GM12873 (cell line): ENCODE measurements around the gene ZNF213.

Experiments
- TF ChIP-seq, protein P1 (sequence below): IDR thresholded peaks from 2 replicates; pipeline ENCODE4 v1.5.1; 2012; ENCODE audit warnings: low read depth, mild to moderate bottlenecking, moderate library complexity, low read length, control low read depth; ENCODE audit not compliant: insufficient read depth; ENCODE audit errors: missing control alignments

ZNF213 gene

DNA sequence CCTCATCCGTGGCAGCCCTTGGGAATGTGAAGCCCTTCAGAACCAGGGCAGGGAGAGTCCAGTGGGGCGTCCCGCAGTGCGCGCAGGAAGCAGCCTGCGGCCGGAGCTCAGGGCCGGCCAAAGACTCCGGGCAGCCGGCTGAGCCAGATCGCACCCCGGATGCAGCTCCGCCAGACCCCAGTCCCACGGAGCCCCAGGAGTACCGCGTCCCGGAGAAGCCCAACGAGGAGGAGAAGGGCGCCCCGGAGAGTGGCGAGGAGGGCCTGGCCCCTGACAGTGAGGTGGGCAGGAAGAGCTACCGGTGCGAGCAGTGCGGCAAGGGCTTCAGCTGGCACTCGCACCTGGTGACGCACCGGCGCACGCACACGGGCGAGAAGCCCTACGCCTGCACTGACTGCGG lies 15.5 kb upstream of the ZNF213 start:
- TF ChIP-seq, protein P1, sequence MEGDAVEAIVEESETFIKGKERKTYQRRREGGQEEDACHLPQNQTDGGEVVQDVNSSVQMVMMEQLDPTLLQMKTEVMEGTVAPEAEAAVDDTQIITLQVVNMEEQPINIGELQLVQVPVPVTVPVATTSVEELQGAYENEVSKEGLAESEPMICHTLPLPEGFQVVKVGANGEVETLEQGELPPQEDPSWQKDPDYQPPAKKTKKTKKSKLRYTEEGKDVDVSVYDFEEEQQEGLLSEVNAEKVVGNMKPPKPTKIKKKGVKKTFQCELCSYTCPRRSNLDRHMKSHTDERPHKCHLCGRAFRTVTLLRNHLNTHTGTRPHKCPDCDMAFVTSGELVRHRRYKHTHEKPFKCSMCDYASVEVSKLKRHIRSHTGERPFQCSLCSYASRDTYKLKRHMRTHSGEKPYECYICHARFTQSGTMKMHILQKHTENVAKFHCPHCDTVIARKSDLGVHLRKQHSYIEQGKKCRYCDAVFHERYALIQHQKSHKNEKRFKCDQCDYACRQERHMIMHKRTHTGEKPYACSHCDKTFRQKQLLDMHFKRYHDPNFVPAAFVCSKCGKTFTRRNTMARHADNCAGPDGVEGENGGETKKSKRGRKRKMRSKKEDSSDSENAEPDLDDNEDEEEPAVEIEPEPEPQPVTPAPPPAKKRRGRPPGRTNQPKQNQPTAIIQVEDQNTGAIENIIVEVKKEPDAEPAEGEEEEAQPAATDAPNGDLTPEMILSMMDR = no peak

DNA sequence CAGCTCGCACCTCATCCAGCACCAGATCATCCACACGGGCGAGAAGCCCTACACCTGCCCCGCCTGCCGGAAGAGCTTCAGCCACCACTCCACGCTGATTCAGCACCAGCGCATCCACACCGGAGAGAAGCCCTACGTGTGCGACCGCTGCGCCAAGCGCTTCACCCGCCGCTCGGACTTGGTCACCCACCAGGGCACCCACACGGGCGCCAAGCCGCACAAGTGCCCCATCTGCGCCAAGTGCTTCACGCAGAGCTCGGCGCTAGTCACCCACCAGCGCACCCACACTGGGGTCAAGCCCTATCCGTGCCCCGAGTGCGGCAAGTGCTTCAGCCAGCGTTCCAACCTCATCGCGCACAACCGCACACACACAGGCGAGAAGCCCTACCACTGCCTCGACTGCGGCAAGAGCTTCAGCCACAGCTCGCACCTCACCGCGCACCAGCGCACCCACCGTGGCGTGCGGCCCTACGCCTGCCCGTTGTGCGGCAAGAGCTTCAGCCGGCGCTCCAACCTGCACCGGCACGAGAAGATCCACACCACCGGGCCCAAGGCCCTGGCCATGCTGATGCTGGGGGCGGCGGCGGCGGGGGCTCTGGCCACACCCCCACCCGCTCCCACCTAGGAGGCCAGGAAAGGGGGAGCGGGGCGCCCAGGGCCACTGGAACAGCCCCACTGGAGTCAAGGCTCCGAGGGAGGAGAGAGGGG lies 15.0 kb upstream of the ZNF213 start:
- TF ChIP-seq, protein P1 = no peak

DNA sequence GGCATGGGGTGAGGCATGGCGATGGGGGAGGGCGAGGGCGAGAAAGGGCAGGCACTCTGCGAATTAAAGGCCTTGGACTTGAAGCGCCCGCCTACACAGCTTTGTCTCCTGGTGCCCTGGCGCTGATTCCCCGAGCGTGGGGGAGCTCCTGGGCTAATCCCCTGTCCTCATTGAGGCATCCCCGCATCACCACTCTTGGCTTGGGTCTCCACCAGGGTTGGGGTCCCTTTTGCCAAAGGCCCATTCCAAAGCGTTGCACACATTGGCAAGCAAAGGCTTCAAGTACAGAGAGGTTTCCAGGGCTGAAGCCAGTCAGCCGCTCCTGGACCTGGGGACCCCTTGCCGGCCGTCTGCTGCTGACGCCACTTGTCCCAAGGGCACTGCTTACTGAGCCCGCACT lies 14.4 kb upstream of the ZNF213 start:
- TF ChIP-seq, protein P1 = no peak

DNA sequence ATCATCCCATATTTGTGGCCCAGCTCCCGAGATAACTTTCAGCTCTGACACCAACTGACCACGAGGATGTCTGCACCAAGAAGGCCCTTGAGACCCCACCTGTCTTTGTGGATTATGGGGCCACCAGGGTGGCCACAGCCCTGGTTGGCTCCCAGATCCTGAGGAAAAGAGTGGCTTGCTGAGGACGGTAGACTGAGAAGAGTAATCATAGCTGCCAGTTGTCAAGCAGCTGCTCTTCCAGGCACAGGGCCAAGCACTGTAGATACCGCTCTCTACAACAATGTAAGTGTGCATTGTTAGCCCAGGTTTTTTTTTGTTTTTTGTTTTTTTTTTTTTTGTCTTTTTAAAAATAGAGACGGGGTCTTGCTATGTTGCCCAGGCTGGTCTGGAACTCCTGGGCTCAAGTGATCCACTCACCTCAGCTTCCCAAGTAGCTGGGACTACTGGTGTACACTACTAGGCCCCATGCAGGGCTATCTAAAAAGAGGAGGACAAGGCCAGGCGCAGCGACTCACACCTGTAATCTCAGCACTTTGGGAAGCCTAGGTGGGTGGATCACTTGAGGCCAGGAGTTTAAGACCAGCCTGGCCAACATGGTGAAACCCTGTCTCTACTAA lies 12.9 kb upstream of the ZNF213 start:
- TF ChIP-seq, protein P1 = no peak

DNA sequence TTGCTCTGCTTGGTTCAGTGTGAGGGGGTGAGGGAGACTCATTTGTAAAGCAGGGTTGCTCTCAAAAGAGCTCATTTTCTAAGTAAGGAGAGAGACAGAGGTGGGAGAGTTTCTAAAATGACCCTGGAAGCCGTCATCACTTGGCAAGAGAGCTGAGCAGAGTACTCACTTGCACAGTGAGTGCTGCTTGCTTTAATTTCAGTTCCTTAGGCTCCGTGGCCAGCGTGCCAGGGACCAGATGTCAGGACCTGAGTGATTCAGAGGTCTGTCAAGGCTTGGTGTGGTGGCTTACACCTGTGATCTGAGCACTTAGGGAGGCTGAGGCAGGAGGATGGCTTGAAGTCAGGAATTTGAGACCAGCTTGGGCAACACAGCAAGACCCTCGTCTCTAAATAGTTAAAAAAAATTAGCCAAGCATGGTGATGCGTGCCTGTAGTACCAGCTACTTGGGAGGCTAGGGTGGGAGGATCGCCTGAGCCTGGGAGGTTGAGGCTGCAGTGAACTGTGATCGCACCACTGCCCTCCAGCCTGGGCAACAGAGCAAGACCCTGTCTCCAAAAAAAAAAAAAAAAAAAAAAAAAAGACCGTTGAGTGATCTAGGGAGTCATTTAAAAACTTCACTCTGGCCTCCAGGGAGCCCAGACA lies 11.8 kb upstream of the ZNF213 start:
- TF ChIP-seq, protein P1 = no peak

DNA sequence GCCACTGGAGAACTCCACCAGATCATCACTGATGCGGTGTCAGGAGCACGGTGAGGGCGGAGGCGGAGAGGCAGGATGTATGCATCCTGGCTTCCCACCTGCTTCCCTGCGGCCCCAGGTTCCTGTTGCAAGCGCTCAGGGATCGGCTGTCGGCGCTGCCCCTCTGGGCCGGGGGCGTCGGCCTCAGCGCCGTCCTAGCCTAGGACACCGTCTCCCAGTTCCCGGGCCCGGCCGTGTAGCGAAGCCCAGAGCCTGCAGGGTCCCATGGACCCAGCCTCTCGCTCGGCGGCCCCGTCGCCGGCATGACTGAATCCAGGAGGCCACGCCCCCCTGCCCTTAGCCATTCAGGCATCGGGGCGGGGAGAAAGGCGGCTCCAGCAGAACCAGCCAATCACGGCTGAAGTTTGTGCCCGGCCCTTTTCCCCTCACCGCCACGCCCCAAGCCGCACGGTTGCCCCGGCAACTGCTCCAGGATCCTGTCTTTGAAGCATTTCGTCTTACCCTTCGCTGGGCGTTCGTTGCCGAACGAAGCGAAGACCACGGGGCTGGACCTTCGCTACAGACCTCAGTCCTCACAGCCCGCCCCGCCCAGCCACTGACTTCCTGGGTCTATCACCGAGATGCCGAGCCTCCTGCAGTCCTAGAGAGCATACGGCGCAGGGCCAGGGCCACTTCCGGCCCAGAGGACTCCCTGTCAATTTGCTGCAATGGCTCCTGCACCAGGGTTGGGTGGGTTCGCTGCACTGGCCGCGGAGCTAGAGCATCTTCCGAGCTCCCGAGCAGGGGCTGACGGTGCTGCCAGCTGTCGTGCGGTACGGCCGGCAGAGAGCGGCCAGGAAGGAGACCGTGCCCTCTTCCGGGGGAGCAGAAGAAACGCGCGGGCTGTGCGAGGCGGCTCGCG lies 10.6 kb upstream of the ZNF213 start:
- TF ChIP-seq, protein P1 = peak; percentile 37

DNA sequence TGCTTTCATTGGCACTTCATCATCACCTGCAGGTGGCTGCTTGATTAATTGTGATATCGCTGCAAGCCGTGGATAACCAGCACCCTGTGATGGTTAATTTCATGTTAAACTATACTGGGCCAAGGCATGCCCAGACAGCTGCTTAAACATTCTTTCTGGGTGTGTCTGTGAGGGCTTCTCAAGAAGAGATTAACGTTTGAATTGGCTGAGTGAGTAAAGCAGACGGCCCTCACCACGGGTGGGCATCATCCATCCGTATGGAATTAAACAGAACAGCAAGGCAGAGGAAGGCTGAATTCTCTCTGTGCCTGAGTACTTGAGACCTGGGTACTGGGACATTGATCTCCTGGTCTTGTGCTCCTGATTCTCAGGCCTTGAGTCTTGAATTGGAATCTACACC lies 7.1 kb upstream of the ZNF213 start:
- TF ChIP-seq, protein P1 = no peak
